Mucosa of descending colon (tissue), 3 donors: ENCODE data around the gene TRIM39. TPM values are rescaled to one million over a fixed set of nuclear protein-coding genes. Genes with fewer than 3 reads are reported as not detected.

Experiments
- ATAC-seq: fragments of 200-7000 bp; cut with Tn5 transposase; one replicate; pipeline ENCODE4 v1.9.1; 2020; ENCODE audit warnings: mild to moderate bottlenecking, moderate library complexity
- DNase-seq, 3 donors: peaks; one replicate each; pipeline ENCODE4 v3.0.0-alpha.2; 2020
- H3K36me3 ChIP-seq: fragments of 200-600 bp; one replicate; pipeline ENCODE4 v1.8.0; 2021; ENCODE audit warnings: low read depth, mild to moderate bottlenecking
- H3K4me1 ChIP-seq: fragments of 200-600 bp; one replicate; pipeline ENCODE4 v1.8.0; 2021; ENCODE audit warnings: low read depth, mild to moderate bottlenecking
- H3K4me3 ChIP-seq: fragments of 200-600 bp; one replicate; pipeline ENCODE4 v1.8.0; 2021; ENCODE audit warnings: mild to moderate bottlenecking
- H3K9me3 ChIP-seq: fragments of 200-600 bp; one replicate; pipeline ENCODE4 v1.8.0; 2021; ENCODE audit warnings: mild to moderate bottlenecking
- CTCF ChIP-seq: fragments of 200-600 bp; IDR thresholded peaks from one replicate; pipeline ENCODE4 v1.8.0; 2022; ENCODE audit warnings: antibody characterized with exemption, mild to moderate bottlenecking
- intact Hi-C, 2 donors: fragments of 100-400 bp; cut with DNase I in 1 of 2; cut with micrococcal nuclease in 1 of 2; formaldehyde crosslinking; loops; one replicate each; pipeline versions ENCODE4 v1.11.0 to v1.11.1; 2022; cut with DNase I, micrococcal nuclease
- total RNA-seq, 3 donors: library from RNA; stranded (reverse); fragmentation: NEBNext Ultra II Directional in 2 of 3; extraction: Animal tissue kit (Norgen Biotek cat#: 25700) in 2 of 3; gene quantifications; one replicate each; pipeline versions ENCODE4 v1.2.1 to v1.2.4, GENCODE V29; 2021 to 2023
- donor health status: DM: no; HTN: no; CAD: no; lungs with moderate emphysema.
- donor health status: DM: no; HTN: no; CAD: no.
- donor health status: DM: no; HTN: yes; CAD: no.

TRIM39 gene
- total RNA-seq, 3 donors from 2014 or later: 9.5 to 16.2 (median 10.4) TPM

- ATAC-seq: no peak
- no peak for TF ChIP-seq CTCF
These were observed 5.3 kb downstream of the TRIM39 start for GRCh38 chr6:30331981-30332380.

GRCh38 chr6:30334075-30334783 lies 7.5 kb downstream of the TRIM39 start:
- intact Hi-C loops: no loop called here
- Histone ChIP-seq H3K4me1 (no peaks in the 10 kb centered on the region), H3K9me3 (no peaks in the 10 kb centered on the region), H3K4me3 (no peak overlapping the region), H3K36me3 (no peaks in the 10 kb centered on the region)
- no peak for ATAC-seq
- no peak for TF ChIP-seq CTCF
- DNase-seq: no peak

More at GRCh38 chr6:30331981-30332380, 5.3 kb downstream of the TRIM39 start:
- no peak for DNase-seq
- intact Hi-C loops: no loop called here
- Histone ChIP-seq H3K4me1 (peaks cover 4% of the 10 kb centered on the region), H3K36me3 (no peaks in the 10 kb centered on the region), H3K4me3 (no peak overlapping the region), H3K9me3 (no peaks in the 10 kb centered on the region)

- no peak overlapping the region for H3K4me3 ChIP-seq
- TF ChIP-seq CTCF: no peak
- intact Hi-C loops: no loop called here
- no peaks in the 10 kb centered on the region for H3K36me3 ChIP-seq
- DNase-seq (no peak), ATAC-seq (no peak)
- no peaks in the 10 kb centered on the region for H3K9me3 ChIP-seq
- H3K4me1 ChIP-seq: no peaks in the 10 kb centered on the region
These were observed 13.9 kb downstream of the TRIM39 start for GRCh38 chr6:30340589-30341054.

- H3K9me3 ChIP-seq: no peaks in the 10 kb centered on the region
- ATAC-seq (no peak), DNase-seq (no peak)
- H3K36me3 ChIP-seq: no peaks in the 10 kb centered on the region
- H3K4me1 ChIP-seq: no peaks in the 10 kb centered on the region
- H3K4me3 ChIP-seq: no peak overlapping the region
- TF ChIP-seq CTCF: no peak
- intact Hi-C loops: no loop called here
These were observed 14.5 kb downstream of the TRIM39 start for GRCh38 chr6:30341218-30341617.

GRCh38 chr6:30341728-30342127 lies 15.0 kb downstream of the TRIM39 start:
- no peaks in the 10 kb centered on the region for H3K36me3 ChIP-seq
- no peak overlapping the region for H3K4me3 ChIP-seq
- intact Hi-C loops: no loop called here
- H3K9me3 ChIP-seq: no peaks in the 10 kb centered on the region
- DNase-seq: no peak
- no peaks in the 10 kb centered on the region for H3K4me1 ChIP-seq
- no peak for TF ChIP-seq CTCF
- no peak for ATAC-seq
